ENCODE measurements around the gene MGAT4A. TPM values are rescaled to one million over a fixed set of nuclear protein-coding genes. Genes with fewer than 3 reads are reported as not detected.

Gene MGAT4A
- total RNA-seq = under 0.01 and 1.3 TPM in 2 replicates

GRCh38 chr2:98731041-98731893 lies at the start of gene MGAT4A:
Gene MGAT4A (minus strand): TSS chr2:98731132. CDS start chr2:98726332, 4,800 bp downstream.

GRCh38 chr2:98608116-98608961 lies 122.6 kb downstream of the MGAT4A start, which contains the start of the genes COA5 and UNC50:
Gene COA5 (minus strand): TSS chr2:98608512. CDS start chr2:98608405, 107 bp downstream.
Gene UNC50 (plus strand): TSS chr2:98608589. CDS start chr2:98609760, 1,171 bp downstream.

Other genes starting within 250 kb of the MGAT4A start
- gene COA5, start 122.6 kb downstream of the MGAT4A start, total RNA-seq = 19.7 and 28.8 TPM in 2 replicates
- gene UNC50, start 122.5 kb downstream of the MGAT4A start, total RNA-seq = 46.8 and 63.2 TPM in 2 replicates
- gene CRACDL, start 205.1 kb upstream of the MGAT4A start, total RNA-seq = not detected in 2 replicates

Measured in smooth muscle cell of the umbilical artery (primary cell).